ENCODE measurements around the gene EEFSEC.

DNA sequence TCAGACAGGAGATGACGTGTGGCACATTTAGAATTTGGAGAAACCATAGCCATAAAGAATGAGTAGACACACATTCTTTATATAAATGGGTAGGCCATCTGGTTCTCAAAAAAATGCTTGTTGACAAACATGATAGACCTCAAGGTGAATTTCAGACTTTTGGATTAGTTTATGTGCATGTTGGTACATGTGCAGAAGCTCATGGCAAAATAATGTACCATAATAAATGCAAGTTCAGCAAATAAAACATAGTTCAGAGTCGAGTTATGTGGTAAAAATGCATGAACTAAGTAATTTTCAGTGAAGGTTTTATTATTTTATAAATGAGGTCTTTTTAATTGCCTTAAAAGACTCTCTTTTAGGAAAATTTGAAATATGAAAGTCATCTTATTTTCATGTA, 24.6 kb downstream of the EEFSEC start:
- TF ChIP-seq, protein P1, sequence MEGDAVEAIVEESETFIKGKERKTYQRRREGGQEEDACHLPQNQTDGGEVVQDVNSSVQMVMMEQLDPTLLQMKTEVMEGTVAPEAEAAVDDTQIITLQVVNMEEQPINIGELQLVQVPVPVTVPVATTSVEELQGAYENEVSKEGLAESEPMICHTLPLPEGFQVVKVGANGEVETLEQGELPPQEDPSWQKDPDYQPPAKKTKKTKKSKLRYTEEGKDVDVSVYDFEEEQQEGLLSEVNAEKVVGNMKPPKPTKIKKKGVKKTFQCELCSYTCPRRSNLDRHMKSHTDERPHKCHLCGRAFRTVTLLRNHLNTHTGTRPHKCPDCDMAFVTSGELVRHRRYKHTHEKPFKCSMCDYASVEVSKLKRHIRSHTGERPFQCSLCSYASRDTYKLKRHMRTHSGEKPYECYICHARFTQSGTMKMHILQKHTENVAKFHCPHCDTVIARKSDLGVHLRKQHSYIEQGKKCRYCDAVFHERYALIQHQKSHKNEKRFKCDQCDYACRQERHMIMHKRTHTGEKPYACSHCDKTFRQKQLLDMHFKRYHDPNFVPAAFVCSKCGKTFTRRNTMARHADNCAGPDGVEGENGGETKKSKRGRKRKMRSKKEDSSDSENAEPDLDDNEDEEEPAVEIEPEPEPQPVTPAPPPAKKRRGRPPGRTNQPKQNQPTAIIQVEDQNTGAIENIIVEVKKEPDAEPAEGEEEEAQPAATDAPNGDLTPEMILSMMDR (IDR thresholded peaks at IDR 0.05; ENCODE audit: insufficient read depth, low read length), result no peak
- TF ChIP-seq, protein P2, sequence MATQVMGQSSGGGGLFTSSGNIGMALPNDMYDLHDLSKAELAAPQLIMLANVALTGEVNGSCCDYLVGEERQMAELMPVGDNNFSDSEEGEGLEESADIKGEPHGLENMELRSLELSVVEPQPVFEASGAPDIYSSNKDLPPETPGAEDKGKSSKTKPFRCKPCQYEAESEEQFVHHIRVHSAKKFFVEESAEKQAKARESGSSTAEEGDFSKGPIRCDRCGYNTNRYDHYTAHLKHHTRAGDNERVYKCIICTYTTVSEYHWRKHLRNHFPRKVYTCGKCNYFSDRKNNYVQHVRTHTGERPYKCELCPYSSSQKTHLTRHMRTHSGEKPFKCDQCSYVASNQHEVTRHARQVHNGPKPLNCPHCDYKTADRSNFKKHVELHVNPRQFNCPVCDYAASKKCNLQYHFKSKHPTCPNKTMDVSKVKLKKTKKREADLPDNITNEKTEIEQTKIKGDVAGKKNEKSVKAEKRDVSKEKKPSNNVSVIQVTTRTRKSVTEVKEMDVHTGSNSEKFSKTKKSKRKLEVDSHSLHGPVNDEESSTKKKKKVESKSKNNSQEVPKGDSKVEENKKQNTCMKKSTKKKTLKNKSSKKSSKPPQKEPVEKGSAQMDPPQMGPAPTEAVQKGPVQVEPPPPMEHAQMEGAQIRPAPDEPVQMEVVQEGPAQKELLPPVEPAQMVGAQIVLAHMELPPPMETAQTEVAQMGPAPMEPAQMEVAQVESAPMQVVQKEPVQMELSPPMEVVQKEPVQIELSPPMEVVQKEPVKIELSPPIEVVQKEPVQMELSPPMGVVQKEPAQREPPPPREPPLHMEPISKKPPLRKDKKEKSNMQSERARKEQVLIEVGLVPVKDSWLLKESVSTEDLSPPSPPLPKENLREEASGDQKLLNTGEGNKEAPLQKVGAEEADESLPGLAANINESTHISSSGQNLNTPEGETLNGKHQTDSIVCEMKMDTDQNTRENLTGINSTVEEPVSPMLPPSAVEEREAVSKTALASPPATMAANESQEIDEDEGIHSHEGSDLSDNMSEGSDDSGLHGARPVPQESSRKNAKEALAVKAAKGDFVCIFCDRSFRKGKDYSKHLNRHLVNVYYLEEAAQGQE (IDR thresholded peaks at IDR 0.05; ENCODE audit: insufficient replicate concordance, low read depth), result no peak
- no peak for TF ChIP-seq GABPA (IDR thresholded peaks at IDR 0.05; ENCODE audit: low read depth)

All from HL-60 (cell line).